ENCODE results near the gene RELN.

DNA sequence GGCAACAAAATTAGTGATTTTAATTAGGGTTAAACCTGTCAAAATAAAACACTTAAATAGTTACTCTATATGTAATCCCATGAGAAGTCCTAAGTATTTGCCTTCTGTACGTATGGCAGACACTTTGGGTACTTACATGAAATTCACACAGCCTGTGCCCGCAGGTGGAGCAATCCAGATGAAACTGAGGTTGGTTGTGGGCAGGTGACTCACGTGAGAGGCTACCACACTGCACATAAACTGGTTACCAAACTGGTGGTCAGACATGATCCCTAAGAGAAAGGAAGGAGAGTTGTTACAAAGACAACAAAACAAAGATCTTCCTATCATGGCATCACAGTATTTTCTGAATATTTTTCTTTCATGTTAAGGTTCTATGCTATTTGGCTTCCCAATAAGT is 156.1 kb downstream of the RELN start:
- TF ChIP-seq, protein P1, sequence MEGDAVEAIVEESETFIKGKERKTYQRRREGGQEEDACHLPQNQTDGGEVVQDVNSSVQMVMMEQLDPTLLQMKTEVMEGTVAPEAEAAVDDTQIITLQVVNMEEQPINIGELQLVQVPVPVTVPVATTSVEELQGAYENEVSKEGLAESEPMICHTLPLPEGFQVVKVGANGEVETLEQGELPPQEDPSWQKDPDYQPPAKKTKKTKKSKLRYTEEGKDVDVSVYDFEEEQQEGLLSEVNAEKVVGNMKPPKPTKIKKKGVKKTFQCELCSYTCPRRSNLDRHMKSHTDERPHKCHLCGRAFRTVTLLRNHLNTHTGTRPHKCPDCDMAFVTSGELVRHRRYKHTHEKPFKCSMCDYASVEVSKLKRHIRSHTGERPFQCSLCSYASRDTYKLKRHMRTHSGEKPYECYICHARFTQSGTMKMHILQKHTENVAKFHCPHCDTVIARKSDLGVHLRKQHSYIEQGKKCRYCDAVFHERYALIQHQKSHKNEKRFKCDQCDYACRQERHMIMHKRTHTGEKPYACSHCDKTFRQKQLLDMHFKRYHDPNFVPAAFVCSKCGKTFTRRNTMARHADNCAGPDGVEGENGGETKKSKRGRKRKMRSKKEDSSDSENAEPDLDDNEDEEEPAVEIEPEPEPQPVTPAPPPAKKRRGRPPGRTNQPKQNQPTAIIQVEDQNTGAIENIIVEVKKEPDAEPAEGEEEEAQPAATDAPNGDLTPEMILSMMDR (IDR thresholded peaks at IDR 0.05): no peak
- TF ChIP-seq EZH2 (IDR thresholded peaks at IDR 0.05; ENCODE audit: borderline replicate concordance, insufficient read depth, low read depth, low read length, poor library complexity, severe bottlenecking): no peak

All from B cell (primary cell).